DMS79 (cell line): ENCODE measurements around the gene NTMT2.
"Not testable (repeated sequence)": the region's sequence is repeated elsewhere in the genome, so short reads cannot be mapped to it uniquely, and the experiment has no call there.

Experiments
- DNase-seq: peaks from one replicate; lab custom pipeline; 2025; lab: John Stamatoyannopoulos, UW

The NTMT2 gene

DNA sequence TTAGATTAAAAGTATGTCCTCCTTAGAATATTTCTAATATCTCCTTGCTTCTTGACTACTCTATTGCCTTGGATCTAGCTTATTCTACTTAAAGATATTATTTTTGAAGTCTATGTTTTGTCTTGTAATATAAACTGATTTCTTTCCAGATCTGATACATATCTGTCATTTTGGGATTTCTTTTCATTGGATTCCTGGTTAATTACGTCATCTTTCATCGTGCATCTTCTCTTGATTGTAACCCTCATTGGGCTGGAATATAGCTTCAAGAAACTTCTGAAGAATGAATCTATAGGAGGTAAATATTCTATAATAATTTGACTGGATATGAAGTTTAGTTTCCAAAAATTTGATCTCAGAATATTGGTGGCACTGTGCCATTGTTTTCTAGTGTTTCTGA lies 12.1 kb downstream of the NTMT2 start:
- DNase-seq = no peak

DNA sequence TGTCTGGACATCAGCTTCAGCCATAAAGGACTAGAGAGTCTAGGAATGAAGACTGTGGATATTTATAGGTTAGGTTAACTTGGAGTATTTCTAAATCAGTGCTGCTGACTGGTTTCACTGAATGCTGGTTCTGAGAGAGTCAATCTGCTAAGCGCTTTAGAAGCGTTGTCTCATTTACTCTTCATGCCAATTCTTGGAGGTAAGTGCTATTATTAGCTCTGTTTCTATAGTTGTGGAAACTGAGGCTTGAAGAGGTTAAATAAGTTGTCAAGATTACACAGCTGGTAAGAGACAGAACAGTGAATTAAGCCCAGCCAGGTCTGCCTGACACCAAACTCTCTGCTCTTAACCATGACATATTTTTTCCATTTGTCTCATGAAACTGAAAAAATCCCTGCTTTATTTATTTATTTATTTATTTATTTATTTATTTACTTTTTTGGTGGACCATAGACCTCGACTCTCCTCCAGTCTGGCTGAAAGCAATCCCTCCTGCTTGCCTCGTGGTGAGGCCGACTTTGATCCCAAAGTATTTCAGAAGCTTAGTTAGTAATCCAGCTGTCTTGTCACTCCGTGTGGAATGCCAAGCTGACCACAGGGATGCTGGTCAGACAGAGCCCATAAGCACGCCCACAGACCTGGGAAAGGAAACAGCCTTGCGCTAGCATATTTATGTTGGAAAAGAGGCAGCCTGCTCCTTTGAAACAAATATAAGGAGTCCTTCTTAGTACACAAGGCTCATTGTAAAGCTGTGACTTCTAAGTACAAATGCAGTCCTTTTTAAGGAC lies 16.9 kb downstream of the NTMT2 start:
- no peak for DNase-seq

DNA sequence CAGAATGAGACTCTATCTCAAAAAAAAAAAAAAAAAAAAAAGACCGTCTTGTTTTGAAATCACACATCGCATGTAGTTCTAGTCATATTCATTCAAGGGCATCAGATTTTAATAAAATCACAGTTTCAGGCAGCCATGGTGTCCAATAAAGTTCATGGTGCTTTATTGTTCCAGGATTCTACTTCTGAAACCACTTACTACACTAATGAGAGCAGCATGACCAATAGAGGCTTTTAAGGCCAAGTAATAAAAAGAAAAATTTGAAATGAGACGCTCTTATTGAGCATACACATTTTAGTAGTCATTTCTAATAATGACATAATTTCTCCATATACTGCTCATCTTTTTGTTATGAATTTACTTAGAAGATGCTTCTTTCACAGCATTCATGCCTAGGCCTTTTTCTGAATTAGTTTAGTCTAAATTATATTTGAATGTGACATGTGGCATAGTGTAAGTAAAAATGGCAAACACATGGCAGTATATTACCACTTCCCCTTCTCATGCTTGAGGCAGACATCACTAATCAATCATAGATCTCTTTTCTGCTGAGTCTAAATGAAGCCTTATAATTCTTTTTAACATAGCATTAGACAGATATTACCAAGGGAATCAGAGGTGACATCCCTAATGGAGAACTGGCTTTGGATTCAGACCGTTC lies 18.5 kb downstream of the NTMT2 start:
- DNase-seq = no peak

DNA sequence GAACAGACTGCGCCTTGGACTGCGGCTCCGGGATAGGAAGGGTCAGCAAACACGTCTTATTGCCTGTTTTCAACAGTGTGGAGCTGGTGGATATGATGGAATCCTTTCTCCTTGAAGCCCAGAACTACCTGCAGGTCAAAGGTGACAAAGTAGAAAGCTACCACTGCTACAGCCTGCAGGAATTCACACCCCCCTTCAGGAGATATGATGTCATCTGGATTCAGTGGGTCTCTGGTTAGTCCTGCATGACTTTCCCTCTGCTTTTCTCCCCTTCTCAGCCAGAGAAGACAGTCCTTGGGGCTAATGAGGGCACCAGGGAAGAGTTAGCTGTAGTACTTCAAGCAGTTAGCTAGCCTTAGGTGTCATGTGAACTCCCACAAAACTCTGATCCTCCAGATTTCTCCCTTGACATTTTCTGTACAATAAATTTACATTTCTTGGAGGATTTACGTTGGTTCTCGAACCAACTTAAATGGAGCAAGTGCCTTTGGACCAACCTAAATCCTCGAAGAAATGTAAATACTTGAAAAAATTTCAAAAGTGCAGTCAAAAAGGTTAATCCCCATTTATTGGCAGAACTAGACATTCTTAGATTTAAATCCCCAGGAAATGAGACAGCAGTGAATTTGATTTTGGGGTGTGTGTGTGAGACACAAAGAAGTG lies 20.9 kb downstream of the NTMT2 start:
- DNase-seq = no peak

DNA sequence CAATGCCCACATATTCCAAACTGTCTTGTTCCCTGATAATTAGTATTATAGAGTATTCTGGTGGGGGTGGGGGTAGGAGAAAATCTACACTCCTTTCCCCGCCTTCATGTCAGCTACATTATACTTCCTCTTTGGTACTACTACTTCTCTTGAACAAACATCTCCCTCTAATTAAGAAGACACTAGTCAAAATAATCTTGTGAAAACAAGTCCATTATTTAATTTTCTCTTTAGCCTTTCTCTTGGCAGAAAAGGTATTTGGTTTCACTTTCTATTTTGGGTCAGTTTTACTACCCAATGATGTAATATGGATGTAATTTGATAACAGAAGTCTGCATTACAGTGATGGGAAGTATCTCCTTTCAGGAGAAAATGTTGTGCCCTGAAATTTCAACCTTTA lies 22.5 kb downstream of the NTMT2 start:
- no peak for DNase-seq

DNA sequence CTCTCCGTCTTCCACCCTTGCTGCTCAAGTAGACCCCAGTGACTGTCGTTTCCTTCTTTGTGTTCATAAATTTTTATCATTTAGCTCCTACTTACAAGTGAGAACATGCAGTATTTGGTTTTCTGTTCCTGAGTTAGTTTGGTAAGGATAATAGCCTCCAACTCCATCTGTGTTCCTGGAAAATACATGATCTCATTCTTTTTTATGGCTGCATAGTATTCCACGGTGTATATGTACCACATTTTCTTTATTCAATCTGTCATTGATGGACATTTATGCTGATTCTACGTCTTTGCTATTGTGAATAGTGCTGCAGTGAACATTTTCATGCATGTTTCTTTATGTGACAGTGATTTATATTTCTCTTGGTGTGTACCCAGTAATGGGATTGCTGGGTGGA lies 24.8 kb downstream of the NTMT2 start:
- not testable (repeated sequence) for DNase-seq

DNA sequence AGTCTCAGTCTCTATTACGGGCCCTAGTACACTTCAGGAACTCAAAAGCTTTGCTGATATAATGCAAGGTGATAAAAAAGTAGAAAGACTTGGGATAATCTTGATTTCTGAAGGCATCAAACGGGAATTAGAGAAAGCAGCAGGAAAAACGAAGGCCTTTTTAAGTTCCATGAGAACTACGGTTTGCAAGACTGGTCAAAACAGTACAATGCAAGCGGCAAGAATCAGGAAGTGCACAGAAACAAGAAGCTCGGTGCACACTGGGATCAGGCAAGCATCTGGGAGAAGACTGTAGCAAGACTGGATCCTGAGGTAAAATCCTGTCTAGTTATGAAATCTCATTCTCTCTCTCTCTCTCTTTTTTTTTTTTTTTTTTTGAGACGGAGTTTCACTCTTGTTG lies 28.6 kb downstream of the NTMT2 start:
- no peak for DNase-seq

DNA sequence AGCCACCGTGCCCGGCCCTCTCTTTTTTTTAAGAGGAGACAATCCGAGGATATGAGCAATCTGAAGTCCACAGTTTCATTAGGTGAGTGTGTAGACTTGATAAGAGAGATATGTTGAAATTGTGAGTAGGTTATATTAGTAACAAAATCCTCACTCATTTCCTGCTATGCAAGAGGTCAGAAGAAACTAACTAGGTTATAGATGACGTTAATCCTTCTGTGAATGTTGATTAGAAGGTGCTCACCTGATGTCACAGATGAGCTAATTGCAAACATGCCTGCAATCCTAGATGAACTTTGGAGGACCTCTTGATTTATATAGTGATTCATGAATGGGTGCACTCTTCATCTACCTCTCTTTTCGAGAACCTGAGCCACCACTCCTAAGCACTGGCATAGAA lies 29.3 kb downstream of the NTMT2 start:
- DNase-seq = no peak

DNA sequence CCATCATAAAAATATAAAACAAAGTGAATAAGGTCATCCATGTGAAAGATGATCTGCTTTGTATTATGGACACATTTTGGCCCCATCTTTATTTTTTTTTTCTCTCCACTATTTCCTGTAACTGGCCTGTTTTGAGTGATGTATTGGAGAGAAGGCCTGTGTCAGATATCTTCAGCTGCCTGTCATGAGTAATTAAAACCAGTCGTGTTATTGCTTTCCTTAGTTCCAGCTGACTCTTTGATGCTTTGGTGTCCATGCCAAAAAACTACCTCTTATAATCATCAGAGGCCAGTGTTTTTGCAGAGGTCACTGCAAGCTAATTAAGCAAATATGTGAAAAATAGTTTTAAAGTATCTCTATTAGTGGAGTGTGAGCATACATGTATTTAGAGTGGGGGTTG lies 29.7 kb downstream of the NTMT2 start:
- no peak for DNase-seq

DNA sequence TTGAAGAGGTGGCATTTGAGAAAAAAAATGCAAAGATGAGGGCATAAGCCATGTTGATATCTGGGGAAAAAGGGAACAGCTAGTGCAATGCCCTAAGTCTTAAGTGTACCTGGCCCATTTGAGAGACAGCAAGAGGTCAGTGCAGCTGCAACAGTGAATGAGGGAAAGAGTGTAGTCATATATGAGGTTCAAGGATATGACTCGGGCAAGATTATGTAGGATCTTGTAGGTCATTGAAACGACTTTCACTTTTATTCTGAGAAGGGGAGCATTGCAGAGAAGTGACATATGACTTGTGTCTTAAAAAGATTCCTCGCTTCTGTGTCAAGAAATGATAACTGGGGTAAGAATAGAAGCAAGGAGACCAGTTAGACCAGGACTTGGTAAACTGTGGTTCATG lies 31.0 kb downstream of the NTMT2 start:
- no peak for DNase-seq

DNA sequence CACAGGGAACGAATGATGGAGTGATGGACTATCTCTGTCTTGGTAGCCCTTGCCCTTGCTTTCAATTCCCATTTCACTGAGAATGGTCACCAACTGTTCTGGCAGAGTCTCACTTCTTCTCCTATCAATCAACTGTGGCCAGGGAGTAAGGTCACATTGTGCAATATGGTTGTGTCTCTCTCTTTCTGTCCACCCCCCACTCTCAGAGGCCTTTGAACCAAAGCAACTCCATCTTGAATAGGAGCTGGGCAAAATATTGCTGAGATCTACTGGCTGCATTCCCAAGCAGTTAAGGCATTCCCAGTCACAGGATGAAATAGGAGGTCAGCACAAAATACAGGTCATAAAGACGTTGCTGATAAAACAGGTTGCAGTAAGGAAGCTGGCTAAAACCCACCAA lies 36.7 kb downstream of the NTMT2 start:
- no peak for DNase-seq

DNA sequence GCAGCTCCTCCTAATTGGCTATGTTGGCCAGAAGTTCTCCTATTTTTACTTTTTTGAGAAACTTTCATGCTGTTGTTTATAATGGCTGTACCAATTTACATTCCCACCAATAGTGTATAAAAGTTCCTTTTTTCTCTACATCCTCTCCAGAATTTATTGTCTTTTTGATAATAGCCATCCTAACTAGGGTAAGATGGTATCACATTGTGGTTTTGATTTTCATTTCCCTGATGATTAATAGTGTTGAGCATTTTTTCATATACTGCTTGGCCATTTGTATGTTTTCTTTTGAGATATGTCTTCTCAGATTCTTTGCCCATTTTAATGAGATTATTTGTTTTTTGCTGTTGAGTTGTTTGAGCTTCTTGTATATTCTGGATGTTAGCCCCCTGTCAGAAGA lies 46.8 kb downstream of the NTMT2 start:
- DNase-seq = no peak

DNA sequence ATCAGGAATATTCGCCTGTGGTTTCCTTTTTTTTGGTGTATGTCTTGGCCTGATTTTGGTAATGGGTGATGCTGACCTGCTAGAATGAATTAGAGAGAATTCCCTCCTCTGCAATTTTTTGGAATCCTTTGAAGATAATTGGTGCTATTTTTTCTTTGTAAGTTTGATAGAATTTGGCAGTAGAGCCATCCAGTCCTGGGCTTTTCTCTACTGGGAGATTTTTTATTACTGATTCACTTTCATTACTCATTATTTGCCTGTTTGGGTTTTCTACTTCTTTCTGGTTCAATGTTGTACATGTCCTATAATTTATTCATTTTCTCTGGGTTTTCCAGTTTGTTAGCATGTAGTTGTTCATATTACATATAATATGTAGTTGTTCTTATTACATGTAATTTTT lies 48.7 kb downstream of the NTMT2 start:
- no peak for DNase-seq

DNA sequence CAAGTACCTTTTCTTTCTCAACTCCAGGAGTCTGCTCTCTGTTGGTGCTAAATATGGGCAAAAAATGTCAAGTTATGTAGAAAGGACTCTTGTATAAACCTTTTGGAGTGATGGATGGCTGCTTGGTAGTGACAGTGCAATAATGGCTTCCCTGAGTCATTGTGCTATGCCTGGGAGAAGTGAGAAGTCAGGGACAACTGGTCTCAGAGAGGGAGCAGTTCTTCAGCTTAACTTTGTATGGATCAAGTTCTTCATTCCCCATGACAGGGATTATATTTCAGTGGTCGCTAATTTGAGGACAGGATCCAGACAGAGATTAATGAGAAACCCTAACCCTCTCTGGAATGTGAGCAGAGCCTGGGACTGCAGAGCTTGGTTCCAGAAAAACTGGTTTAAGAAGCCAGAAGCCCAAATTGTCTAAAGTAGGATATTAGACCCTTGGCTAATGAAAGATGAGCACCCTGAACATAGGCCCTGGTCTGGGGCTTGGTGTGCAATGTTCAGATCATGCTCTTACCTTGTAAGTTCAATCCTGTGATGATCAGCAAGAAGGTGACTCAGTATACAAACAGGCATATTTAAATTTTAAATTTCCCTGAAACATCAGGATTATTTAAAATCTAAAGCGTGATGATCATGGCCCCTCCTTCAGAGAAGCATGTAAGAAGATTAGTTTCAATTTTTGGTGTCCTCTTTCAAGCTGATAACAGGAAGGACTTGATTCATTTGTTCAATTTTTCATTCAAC lies 50.9 kb downstream of the NTMT2 start:
- DNase-seq = no peak

DNA sequence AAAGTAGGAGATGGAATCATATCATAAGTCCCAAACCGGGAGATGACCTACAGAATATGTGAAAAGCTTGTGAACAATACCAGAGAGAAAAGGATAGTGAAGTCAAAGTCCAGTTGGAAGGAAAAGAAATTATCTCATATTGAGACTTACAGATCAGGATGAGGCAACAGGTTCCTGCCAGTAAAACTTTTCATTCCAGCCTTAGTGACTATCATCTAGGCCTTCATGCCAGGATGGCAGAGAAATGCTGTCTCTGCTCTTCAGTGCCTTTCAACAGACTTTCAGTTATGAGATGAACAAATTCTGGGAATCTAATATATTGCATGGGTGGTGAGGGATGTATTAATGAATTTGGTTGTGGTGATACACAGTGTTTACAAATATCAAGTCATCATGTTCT lies 52.3 kb downstream of the NTMT2 start:
- DNase-seq = no peak

DNA sequence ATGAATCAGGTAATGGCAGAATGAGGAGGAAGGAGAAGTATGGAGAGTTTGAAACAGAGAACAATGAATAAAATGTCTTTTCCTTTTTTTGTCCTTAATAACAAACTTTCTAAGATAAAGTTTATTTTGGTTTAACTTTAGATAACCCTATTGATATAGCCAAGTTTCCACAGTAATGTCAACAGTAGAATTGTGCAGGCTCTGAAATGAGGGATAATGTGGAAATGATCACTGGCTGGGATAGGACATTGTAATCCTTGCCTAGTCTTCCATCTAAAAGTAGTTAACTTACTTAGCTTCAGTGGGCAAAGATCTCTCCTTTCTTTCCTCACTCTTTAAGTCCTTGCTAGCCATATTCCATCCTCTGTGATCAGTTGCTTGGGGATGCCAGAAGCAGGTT lies 52.8 kb downstream of the NTMT2 start:
- DNase-seq = no peak

DNA sequence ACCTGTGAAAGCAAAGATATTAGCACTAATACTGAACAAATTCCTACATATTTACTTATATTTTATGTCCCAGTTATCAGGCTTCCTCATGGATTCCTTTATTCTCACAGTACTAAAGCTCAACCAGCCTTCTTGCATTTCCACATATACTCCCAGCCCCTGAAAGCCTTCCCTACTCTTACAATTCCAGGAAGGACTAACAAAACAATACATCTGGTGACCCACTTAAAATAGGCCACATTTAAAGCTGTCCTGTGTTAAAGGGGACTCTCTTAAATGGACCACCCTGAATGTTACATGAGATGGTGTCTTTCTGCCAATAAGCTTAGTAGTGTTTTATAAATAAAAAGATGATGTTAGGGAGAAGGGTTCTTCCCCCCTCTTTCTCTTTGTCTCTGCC lies 54.4 kb downstream of the NTMT2 start:
- no peak for DNase-seq

DNA sequence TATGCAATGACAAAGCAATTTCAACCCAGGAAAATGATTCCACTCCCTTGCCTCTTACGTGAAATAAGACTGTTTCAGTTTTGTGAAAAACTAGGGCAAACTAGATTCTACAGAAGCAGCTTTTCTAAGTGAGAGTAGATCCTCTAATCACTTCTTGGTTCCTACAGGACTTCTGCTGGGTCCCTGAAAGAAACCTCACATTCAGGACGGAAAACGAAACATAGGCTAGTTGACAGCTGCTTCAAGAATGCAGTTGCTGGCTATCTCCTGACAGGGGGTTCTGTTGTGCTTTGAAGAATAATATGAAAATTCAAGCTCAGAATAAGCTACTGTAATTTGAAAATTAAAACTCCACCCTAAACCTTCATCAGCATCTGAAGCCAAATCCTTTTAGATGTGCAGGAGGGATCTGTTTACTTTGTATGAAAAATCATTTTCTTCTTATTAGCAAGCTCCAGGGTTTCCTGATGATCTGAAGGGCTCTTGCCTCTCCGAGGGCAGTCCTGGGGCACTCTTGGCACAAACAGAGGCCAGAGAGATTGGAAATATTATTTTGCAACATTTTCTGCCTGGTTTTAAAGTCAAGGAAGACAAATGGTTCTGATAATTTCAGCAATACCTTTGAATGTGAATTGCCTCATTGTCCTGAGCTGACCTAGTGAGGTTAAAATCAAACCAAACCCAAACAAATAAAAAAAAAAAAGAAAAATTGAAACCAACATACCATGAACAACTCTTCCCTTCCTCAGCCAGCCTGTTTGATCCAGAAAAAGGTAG lies 55.0 kb downstream of the NTMT2 start:
- no peak for DNase-seq

DNA sequence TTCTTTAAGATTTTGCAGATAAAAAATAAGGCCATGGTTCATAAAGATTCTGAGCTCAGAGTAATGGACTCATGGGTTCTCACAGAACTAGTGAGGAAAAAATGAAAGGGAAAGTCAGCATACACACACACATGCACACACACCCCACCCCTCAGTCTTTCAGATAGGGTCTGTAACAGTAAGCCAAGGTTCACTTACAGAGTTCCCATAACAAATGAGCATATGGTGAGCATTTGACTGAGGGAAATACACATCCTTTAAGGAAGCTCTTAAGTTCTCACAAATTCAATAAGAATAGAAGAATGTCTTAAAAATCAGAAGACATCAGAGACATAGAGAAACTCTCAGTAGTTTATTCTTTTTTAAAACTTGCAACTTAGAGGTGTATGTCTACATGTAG lies 57.9 kb downstream of the NTMT2 start:
- no peak for DNase-seq

DNA sequence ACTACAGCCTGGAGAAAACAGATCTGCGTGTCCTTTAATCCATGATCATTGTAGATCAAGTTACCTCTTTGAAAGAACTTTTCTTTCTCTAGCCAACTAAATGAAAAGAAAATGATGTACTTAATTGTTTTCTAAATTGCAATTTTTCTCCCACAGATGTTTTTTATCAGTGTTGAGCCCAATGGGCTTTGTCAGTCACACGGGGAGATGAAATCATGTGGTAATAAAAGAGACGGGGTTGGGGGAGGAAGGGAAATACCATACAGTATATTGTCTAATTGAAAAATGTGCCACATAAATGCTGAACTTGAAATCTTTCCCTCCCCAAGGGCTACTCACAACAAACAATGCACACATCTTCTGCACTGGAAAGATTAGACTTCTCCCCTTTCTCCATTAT lies 58.4 kb downstream of the NTMT2 start:
- DNase-seq = no peak

DNA sequence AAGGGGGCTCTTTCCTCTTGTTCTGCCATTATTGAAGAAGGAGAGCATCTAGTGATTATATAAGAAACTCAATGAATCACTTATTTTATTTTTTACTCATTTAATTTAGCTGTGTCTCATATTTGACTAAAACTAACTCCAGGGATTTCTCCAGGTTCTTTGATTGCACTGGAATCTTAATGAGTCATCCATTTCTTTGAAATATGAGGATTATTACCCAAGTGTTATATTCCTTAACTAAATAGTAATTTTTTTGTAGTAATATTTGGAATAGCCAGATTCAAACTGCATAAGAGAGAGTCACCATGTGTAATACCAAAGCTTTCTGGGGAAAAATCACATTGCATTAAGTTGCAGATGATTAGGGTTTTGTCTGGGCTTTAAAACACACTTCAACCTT lies 59.5 kb downstream of the NTMT2 start:
- DNase-seq = no peak

DNA sequence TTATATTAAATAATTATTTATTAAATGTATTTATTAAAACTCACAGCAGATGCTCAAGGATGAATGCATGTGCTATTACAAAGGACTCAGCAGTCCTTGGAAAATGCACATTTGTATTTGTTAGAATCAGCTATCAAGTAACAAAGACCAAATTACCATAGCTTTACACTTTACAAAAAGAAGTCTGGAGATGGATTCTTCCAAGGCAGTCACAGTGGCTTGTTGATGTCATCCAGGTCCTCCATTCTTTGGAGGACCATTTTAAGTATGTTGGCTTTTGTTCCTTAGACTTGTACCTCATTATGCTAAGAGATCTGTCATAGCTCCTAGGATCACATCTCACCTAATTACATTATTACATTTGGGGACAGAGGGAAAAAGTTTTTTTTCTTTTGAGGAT lies 63.4 kb downstream of the NTMT2 start:
- no peak for DNase-seq
